Epithelial cell of esophagus (primary cell): ENCODE measurements around the gene TFF2.

Experiments
- DNase-seq: peaks from one replicate; pipeline ENCODE4 v3.0.0; 2010; ENCODE audit warnings: low read depth
- H3K4me3 ChIP-seq: 2 replicates; pipeline ENCODE4 v1.5.1; 2011; ENCODE audit warnings: mild to moderate bottlenecking, low read length, control low read depth
- TF ChIP-seq, protein P1 (sequence below): IDR thresholded peaks from 2 replicates; pipeline ENCODE4 v1.5.1; 2011; ENCODE audit warnings: low read depth, mild to moderate bottlenecking, low read length, control low read depth, inconsistent platforms; ENCODE audit not compliant: insufficient read depth; ENCODE audit errors: missing control alignments

The TFF2 gene

DNA sequence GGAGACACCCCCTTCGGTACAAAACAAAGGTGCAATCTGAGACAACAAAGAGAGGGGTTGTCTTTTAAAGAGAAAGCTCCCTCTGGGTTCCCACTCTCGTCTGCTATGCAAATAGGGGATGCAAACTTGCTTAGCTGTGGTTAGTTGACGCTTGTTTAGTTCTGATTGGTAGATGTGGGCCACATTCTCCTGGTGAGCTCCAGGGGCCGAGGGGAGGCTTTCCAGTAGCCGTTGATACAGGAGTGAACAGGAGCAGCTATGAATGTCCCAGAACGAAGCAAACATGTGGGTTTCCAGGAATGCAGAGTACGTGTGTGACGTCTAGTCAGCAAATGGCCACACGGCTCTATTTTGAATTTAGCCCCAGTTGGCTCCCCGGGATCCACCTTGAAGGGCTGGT is 14.7 kb downstream of the TFF2 start:
- TF ChIP-seq, protein P1, sequence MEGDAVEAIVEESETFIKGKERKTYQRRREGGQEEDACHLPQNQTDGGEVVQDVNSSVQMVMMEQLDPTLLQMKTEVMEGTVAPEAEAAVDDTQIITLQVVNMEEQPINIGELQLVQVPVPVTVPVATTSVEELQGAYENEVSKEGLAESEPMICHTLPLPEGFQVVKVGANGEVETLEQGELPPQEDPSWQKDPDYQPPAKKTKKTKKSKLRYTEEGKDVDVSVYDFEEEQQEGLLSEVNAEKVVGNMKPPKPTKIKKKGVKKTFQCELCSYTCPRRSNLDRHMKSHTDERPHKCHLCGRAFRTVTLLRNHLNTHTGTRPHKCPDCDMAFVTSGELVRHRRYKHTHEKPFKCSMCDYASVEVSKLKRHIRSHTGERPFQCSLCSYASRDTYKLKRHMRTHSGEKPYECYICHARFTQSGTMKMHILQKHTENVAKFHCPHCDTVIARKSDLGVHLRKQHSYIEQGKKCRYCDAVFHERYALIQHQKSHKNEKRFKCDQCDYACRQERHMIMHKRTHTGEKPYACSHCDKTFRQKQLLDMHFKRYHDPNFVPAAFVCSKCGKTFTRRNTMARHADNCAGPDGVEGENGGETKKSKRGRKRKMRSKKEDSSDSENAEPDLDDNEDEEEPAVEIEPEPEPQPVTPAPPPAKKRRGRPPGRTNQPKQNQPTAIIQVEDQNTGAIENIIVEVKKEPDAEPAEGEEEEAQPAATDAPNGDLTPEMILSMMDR: no peak
- no peak overlapping the region for H3K4me3 ChIP-seq
- DNase-seq: peak; percentile 16

- H3K4me3 ChIP-seq: no peak overlapping the region
- TF ChIP-seq, protein P1: no peak
- DNase-seq: no peak
Measured at GRCh38 chr21:42332557-42333317, 18.1 kb downstream of the TFF2 start.

GRCh38 chr21:42331660-42332059 is 19.1 kb downstream of the TFF2 start:
- no peak overlapping the region for H3K4me3 ChIP-seq
- TF ChIP-seq, protein P1: no peak
- DNase-seq: no peak

DNA sequence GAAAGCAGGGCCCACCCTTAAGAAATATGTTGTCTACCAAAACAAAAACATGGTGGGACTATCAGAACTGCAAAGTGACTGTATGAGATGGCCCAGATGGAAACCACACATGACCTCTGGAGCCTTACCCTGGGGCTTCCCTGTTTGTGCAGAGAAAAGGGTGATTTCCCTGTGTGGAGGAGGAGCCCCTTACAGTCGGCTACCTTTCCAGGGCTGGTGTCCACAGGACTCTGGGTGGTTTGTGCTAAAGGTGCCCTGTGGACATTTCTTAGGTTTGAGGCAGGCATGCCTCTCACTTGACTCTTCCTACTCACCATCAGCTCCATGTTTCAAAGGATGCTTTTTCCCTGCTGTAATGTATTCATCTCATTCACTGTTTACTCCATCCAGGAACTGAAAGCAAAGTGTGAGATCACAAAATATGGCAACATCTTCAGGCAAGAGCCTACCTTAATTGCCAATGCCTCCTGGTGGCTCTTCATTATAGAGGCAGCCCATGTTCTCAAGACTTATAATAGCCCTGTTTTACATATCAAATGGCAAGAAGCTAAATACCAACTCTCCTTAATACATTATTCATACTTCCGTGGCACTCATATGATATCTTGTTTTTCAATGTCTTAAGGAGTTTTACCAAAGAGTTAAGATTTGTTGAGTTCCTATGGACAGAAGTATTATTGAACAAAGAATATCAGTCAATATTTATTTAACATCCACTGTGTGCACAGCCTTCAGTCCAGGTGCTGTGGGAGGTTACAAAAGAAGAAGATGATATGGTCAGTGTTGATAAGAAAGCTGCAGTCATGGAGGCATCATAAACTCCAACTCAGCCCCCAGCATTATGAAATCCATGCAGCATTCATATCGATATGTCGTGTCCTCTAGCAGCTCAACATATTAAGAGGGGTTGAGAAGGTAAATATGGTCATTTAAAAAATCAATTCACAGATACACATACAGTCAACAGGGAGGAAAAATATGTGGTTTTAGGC is 20.1 kb downstream of the TFF2 start:
- no peak overlapping the region for H3K4me3 ChIP-seq
- no peak for DNase-seq
- TF ChIP-seq, protein P1: no peak

DNA sequence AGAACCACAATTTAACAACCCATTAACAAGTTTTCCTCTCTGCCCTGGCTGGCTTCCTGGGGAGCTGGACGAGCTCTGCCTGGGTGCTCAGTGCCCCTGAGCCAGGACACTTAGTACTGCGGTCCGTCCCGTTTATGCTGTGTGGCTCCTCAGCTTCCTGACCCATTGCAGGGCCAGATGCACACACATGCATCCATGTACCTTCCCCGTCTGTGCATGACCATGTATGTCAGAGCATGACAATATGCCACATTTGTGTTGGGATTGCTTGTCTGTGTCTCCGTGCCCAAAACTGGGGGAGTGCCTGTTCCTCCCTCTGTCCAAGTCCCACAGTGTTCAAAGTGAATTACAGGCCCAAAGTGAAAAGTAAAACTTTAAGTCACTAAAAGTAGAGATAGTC is 25.9 kb downstream of the TFF2 start:
- TF ChIP-seq, protein P1: no peak
- no peak for DNase-seq
- no peak overlapping the region for H3K4me3 ChIP-seq

DNA sequence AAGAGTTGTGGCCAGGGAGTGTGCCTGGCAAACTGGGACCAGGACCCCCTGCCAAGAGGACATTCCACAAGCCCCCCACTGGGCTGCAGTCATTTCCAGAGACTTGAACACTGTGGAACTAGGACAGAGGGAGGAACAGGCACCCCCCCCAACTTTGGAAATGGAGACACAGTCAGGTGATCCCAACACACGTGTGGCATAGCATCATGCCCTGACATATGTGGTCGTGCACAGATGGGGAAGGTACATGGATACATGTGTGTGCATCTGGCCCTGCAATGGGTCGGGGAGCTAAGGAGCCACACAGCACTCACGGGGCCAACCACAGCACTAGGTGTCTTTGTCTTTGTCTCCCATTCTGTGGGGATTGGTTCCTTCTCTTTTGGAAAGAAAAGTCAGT is 28.9 kb downstream of the TFF2 start:
- DNase-seq: no peak
- TF ChIP-seq, protein P1: no peak
- no peak overlapping the region for H3K4me3 ChIP-seq
